ENCODE measurements around the gene DTHD1.

Gene DTHD1

GRCh38 chr4:36281384-36282106, at the start of gene DTHD1:
Gene DTHD1, plus strand, starts transcription at chr4:36281616. Its CDS starts 143 bp downstream, at chr4:36281759.
- Histone ChIP-seq H3K36me3 (ENCODE audit: insufficient read depth, low read depth, low read length) (no peaks in the 10 kb centered on the region), H3K4me1 (ENCODE audit: insufficient read depth, low read length) (no peaks in the 10 kb centered on the region; the same call in 1 of the 2 replicates), H3K9me3 (ENCODE audit: insufficient read depth, low read depth, low read length) (no peaks in the 10 kb centered on the region), H3K27ac (ENCODE audit: low read length) (no peak within 1 kb of the TSS), H3K27me3 (ENCODE audit: insufficient read depth, low read length) (no peaks in the 10 kb centered on the region), H3K9ac (ENCODE audit: low read depth, low read length) (no peak within 1 kb of the TSS), H3K4me3 (ENCODE audit: low read length) (no peak within 1 kb of the TSS)

GRCh38 chr4:36233567-36234266, 47.7 kb upstream of the DTHD1 start:
- no peak overlapping the region for H3K4me3 ChIP-seq (ENCODE audit: low read length)
- 0 out of 2 replicates have a peak, but pooled peaks cover 2% of the 10 kb centered on the region for H3K4me1 ChIP-seq (ENCODE audit: insufficient read depth, low read length)
- H3K27ac ChIP-seq (ENCODE audit: low read length), result no peak overlapping the region
- H3K9ac ChIP-seq (ENCODE audit: low read depth, low read length), result no peak overlapping the region
- H3K36me3 ChIP-seq (ENCODE audit: insufficient read depth, low read depth, low read length), result no peaks in the 10 kb centered on the region
- no peaks in the 10 kb centered on the region for H3K9me3 ChIP-seq (ENCODE audit: insufficient read depth, low read depth, low read length)
- H3K27me3 ChIP-seq (ENCODE audit: insufficient read depth, low read length), result no peaks in the 10 kb centered on the region

GRCh38 chr4:36235306-36235705, 46.1 kb upstream of the DTHD1 start:
- Histone ChIP-seq H3K9me3 (ENCODE audit: insufficient read depth, low read depth, low read length) (no peaks in the 10 kb centered on the region), H3K27ac (ENCODE audit: low read length) (no peak overlapping the region), H3K4me3 (ENCODE audit: low read length) (no peak overlapping the region), H3K9ac (ENCODE audit: low read depth, low read length) (no peak overlapping the region), H3K4me1 (ENCODE audit: insufficient read depth, low read length) (0 out of 2 replicates have a peak, but pooled peaks cover 2% of the 10 kb centered on the region), H3K27me3 (ENCODE audit: insufficient read depth, low read length) (no peaks in the 10 kb centered on the region), H3K36me3 (ENCODE audit: insufficient read depth, low read depth, low read length) (no peaks in the 10 kb centered on the region)

- Histone ChIP-seq H3K27ac (ENCODE audit: low read length) (no peak overlapping the region), H3K4me3 (ENCODE audit: low read length) (no peak overlapping the region), H3K27me3 (ENCODE audit: insufficient read depth, low read length) (no peaks in the 10 kb centered on the region), H3K9me3 (ENCODE audit: insufficient read depth, low read depth, low read length) (no peaks in the 10 kb centered on the region), H3K4me1 (ENCODE audit: insufficient read depth, low read length) (0 out of 2 replicates have a peak, but pooled peaks cover 2% of the 10 kb centered on the region), H3K9ac (ENCODE audit: low read depth, low read length) (no peak overlapping the region), H3K36me3 (ENCODE audit: insufficient read depth, low read depth, low read length) (no peaks in the 10 kb centered on the region)
Measured at GRCh38 chr4:36236159-36236558, 45.3 kb upstream of the DTHD1 start.

GRCh38 chr4:36237366-36238313, 43.8 kb upstream of the DTHD1 start:
- Histone ChIP-seq H3K9ac (ENCODE audit: low read depth, low read length) (no peak overlapping the region), H3K27me3 (ENCODE audit: insufficient read depth, low read length) (peaks cover 10% of the 10 kb centered on the region), H3K9me3 (ENCODE audit: insufficient read depth, low read depth, low read length) (no peaks in the 10 kb centered on the region), H3K4me3 (ENCODE audit: low read length) (no peak overlapping the region), H3K36me3 (ENCODE audit: insufficient read depth, low read depth, low read length) (no peaks in the 10 kb centered on the region), H3K27ac (ENCODE audit: low read length) (no peak overlapping the region), H3K4me1 (ENCODE audit: insufficient read depth, low read length) (0 out of 2 replicates have a peak, but pooled peaks cover 2% of the 10 kb centered on the region)

GRCh38 chr4:36241771-36242170, 39.6 kb upstream of the DTHD1 start:
- no peak overlapping the region for H3K9ac ChIP-seq (ENCODE audit: low read depth, low read length)
- H3K27me3 ChIP-seq (ENCODE audit: insufficient read depth, low read length), result peaks cover 42% of the 10 kb centered on the region
- no peak overlapping the region for H3K4me3 ChIP-seq (ENCODE audit: low read length)

GRCh38 chr4:36242629-36243354, 38.6 kb upstream of the DTHD1 start:
- Histone ChIP-seq H3K9ac (ENCODE audit: low read depth, low read length) (no peak overlapping the region), H3K27me3 (ENCODE audit: insufficient read depth, low read length) (peaks cover 42% of the 10 kb centered on the region), H3K9me3 (ENCODE audit: insufficient read depth, low read depth, low read length) (no peaks in the 10 kb centered on the region), H3K36me3 (ENCODE audit: insufficient read depth, low read depth, low read length) (no peaks in the 10 kb centered on the region), H3K4me3 (ENCODE audit: low read length) (peak overlapping the region; percentile 75; the same call in 1 of the 2 replicates), H3K4me1 (ENCODE audit: insufficient read depth, low read length) (no peaks in the 10 kb centered on the region; the same call in 1 of the 2 replicates), H3K27ac (ENCODE audit: low read length) (no peak overlapping the region)

More at GRCh38 chr4:36241771-36242170, 39.6 kb upstream of the DTHD1 start:
- Histone ChIP-seq H3K9me3 (ENCODE audit: insufficient read depth, low read depth, low read length) (no peaks in the 10 kb centered on the region), H3K4me1 (ENCODE audit: insufficient read depth, low read length) (no peaks in the 10 kb centered on the region; the same call in 1 of the 2 replicates), H3K36me3 (ENCODE audit: insufficient read depth, low read depth, low read length) (no peaks in the 10 kb centered on the region), H3K27ac (ENCODE audit: low read length) (no peak overlapping the region)

GRCh38 chr4:36243355-36244256, 37.8 kb upstream of the DTHD1 start:
- peaks cover 42% of the 10 kb centered on the region for H3K27me3 ChIP-seq (ENCODE audit: insufficient read depth, low read length)
- no peak overlapping the region for H3K27ac ChIP-seq (ENCODE audit: low read length)
- no peaks in the 10 kb centered on the region; the same call in 1 of the 2 replicates for H3K4me1 ChIP-seq (ENCODE audit: insufficient read depth, low read length)
- H3K9ac ChIP-seq (ENCODE audit: low read depth, low read length), result peak overlapping the region; percentile 66; the same call in 1 of the 2 replicates
- no peaks in the 10 kb centered on the region for H3K9me3 ChIP-seq (ENCODE audit: insufficient read depth, low read depth, low read length)
- peak overlapping the region; percentile 75 for H3K4me3 ChIP-seq (ENCODE audit: low read length)
- H3K36me3 ChIP-seq (ENCODE audit: insufficient read depth, low read depth, low read length), result no peaks in the 10 kb centered on the region

GRCh38 chr4:36244257-36245082, 36.9 kb upstream of the DTHD1 start, which contains the start of gene ARAP2:
Gene ARAP2, minus strand, starts transcription at chr4:36244514. Its CDS starts 15,028 bp downstream, at chr4:36229486.
- H3K27ac ChIP-seq (ENCODE audit: low read length), result no peak within 1 kb of the TSS
- H3K9ac ChIP-seq (ENCODE audit: low read depth, low read length), result peak within 1 kb of the TSS; percentile 66; the same call in 1 of the 2 replicates
- peaks cover 42% of the 10 kb centered on the region for H3K27me3 ChIP-seq (ENCODE audit: insufficient read depth, low read length)

More at GRCh38 chr4:36244257-36245082, 36.9 kb upstream of the DTHD1 start, which contains the start of gene ARAP2:
- H3K4me3 ChIP-seq (ENCODE audit: low read length), result peak within 1 kb of the TSS; percentile 75
- no peaks in the 10 kb centered on the region for H3K36me3 ChIP-seq (ENCODE audit: insufficient read depth, low read depth, low read length)
- no peaks in the 10 kb centered on the region for H3K9me3 ChIP-seq (ENCODE audit: insufficient read depth, low read depth, low read length)
- no peaks in the 10 kb centered on the region; the same call in 1 of the 2 replicates for H3K4me1 ChIP-seq (ENCODE audit: insufficient read depth, low read length)
